GM12891 (cell line): Measurements from ENCODE around the gene CTBP2.

Experiments
- DNase-seq: peaks from one replicate; pipeline ENCODE4 v3.0.0; 2011; ENCODE audit warnings: low spot score; ENCODE audit not compliant: insufficient read length
- FAIRE-seq: peaks from 2 replicates; lab custom pipeline; 2011; peaks lifted over from hg19 to GRCh38; lab: Jason Lieb, UNC
- PAX5 ChIP-seq: IDR thresholded peaks from 2 replicates; pipeline ENCODE4 v1.6.1; 2011; ENCODE audit warnings: low read length, moderate library complexity, mild to moderate bottlenecking; ENCODE audit not compliant: insufficient read depth, severe bottlenecking
- POLR2A ChIP-seq: IDR thresholded peaks from 2 replicates; pipeline ENCODE4 v1.6.1; 2011; ENCODE audit warnings: low read depth, low read length, control low read depth
- POLR2AphosphoS5 ChIP-seq: IDR thresholded peaks from 2 replicates; pipeline ENCODE4 v1.6.1; 2011; ENCODE audit warnings: low read depth, low read length, control low read depth
- POU2F2 ChIP-seq: IDR thresholded peaks from 2 replicates; pipeline ENCODE4 v1.6.1; 2011; ENCODE audit warnings: low read depth, mild to moderate bottlenecking, control low read depth, low read length, moderate library complexity
- SPI1 ChIP-seq: IDR thresholded peaks from 2 replicates; pipeline ENCODE4 v1.6.1; 2011; ENCODE audit warnings: low read depth, low read length, control low read depth
- TAF1 ChIP-seq: IDR thresholded peaks from 2 replicates; pipeline ENCODE4 v1.6.1; 2011; ENCODE audit warnings: low read depth, low read length, control low read depth

The CTBP2 gene

GRCh38 chr10:125127110-125127509, 33.3 kb downstream of the CTBP2 start:
- DNase-seq (no peak), FAIRE-seq (no peak)
- no peak for TF ChIP-seq POLR2AphosphoS5
- no peak for TF ChIP-seq POU2F2
- no peak for TF ChIP-seq TAF1
- TF ChIP-seq SPI1, result no peak
- TF ChIP-seq POLR2A, result no peak
- no peak for TF ChIP-seq PAX5

GRCh38 chr10:125125951-125126735, 34.2 kb downstream of the CTBP2 start:
- no peak for DNase-seq
- TF ChIP-seq PAX5 (no peak), POLR2A (no peak), POU2F2 (no peak), POLR2AphosphoS5 (no peak)
- no peak for FAIRE-seq

GRCh38 chr10:125124907-125125306, 35.5 kb downstream of the CTBP2 start:
- TF ChIP-seq POLR2A (no peak), PAX5 (no peak), POU2F2 (no peak)
- FAIRE-seq (no peak), DNase-seq (no peak)

GRCh38 chr10:125124115-125124487, 36.3 kb downstream of the CTBP2 start:
- FAIRE-seq (no peak), DNase-seq (no peak)
- TF ChIP-seq POLR2A (no peak), SPI1 (no peak), TAF1 (no peak), PAX5 (no peak), POU2F2 (no peak), POLR2AphosphoS5 (no peak)

GRCh38 chr10:125123476-125124114, 36.8 kb downstream of the CTBP2 start:
- DNase-seq, result no peak
- no peak for TF ChIP-seq POU2F2
- no peak for TF ChIP-seq TAF1
- no peak for TF ChIP-seq POLR2AphosphoS5
- no peak for TF ChIP-seq POLR2A
- no peak for TF ChIP-seq SPI1
- no peak for TF ChIP-seq PAX5
- FAIRE-seq, result no peak

- no peak for FAIRE-seq
- TF ChIP-seq POU2F2, result no peak
- no peak for TF ChIP-seq POLR2AphosphoS5
- TF ChIP-seq PAX5, result no peak
- TF ChIP-seq SPI1, result no peak
- TF ChIP-seq TAF1, result no peak
- no peak for TF ChIP-seq POLR2A
- no peak for DNase-seq
Observed at GRCh38 chr10:125122566-125122965, 37.8 kb downstream of the CTBP2 start.

- FAIRE-seq (no peak), DNase-seq (no peak)
- TF ChIP-seq POLR2AphosphoS5 (no peak), POU2F2 (no peak), SPI1 (no peak), PAX5 (no peak), TAF1 (no peak), POLR2A (no peak)
Observed at GRCh38 chr10:125121003-125121402, 39.4 kb downstream of the CTBP2 start.

- TF ChIP-seq POU2F2 (no peak), SPI1 (no peak)
- no peak for DNase-seq
- FAIRE-seq, result no peak
Observed at GRCh38 chr10:125120053-125120710, 40.2 kb downstream of the CTBP2 start.

- FAIRE-seq, result no peak
- no peak for TF ChIP-seq POLR2A
- TF ChIP-seq TAF1, result no peak
- no peak for TF ChIP-seq PAX5
- TF ChIP-seq POU2F2, result no peak
- TF ChIP-seq POLR2AphosphoS5, result no peak
- TF ChIP-seq SPI1, result no peak
- DNase-seq, result no peak
Observed at GRCh38 chr10:125118701-125119100, 41.7 kb downstream of the CTBP2 start.
